Spleen (tissue), 11 donors: ENCODE data around the gene FOXE3. TPM values are rescaled to one million over a fixed set of nuclear protein-coding genes. Genes with fewer than 3 reads are reported as not detected.

Experiments
- DNase-seq: peaks from one replicate; pipeline ENCODE4 v3.0.0-alpha.2; 2020
- H3K27ac ChIP-seq, 8 donors: fragments of 200-600 bp; sonication (generic) in 7 of 8; 1 replicate in 4 of 8; 2 replicates in 4 of 8; pipeline versions ENCODE4 v1.5.0 to v1.8.0; 2016 to 2021; ENCODE audit warnings: inconsistent platforms in 4 of 8, mild to moderate bottlenecking in 4 of 8, moderate library complexity in 1 of 8
- H3K27me3 ChIP-seq, 7 donors: fragments of 200-600 bp; sonication (generic) in 6 of 7; replicated peaks in 1 of 7; 1 replicate in 4 of 7; 2 replicates in 3 of 7; pipeline versions ENCODE4 v1.5.0 to v1.8.0; 2016 to 2021; ENCODE audit warnings: inconsistent platforms in 3 of 7, mild to moderate bottlenecking in 1 of 7
- H3K36me3 ChIP-seq, 6 donors: fragments of 200-600 bp; sonication (generic) in 5 of 6; 1 replicate in 4 of 6; 2 replicates in 2 of 6; pipeline versions ENCODE4 v1.5.0 to v1.8.0; 2016 to 2021; ENCODE audit warnings: inconsistent platforms in 2 of 6
- H3K4me1 ChIP-seq, 6 donors: fragments of 200-600 bp; sonication (generic) in 5 of 6; 1 replicate in 3 of 6; 2 replicates in 3 of 6; pipeline versions ENCODE4 v1.5.0 to v1.8.0; 2016 to 2021; ENCODE audit warnings: inconsistent platforms in 3 of 6
- H3K4me3 ChIP-seq, 8 donors: fragments of 200-600 bp; sonication (generic) in 7 of 8; 1 replicate in 4 of 8; 2 replicates in 4 of 8; pipeline versions ENCODE4 v1.5.0 to v1.8.0; 2016 to 2021; ENCODE audit warnings: inconsistent platforms in 4 of 8, mild to moderate bottlenecking in 4 of 8, moderate library complexity in 2 of 8
- H3K9me3 ChIP-seq, 8 donors: fragments of 200-600 bp; sonication (generic) in 7 of 8; 1 replicate in 4 of 8; 2 replicates in 4 of 8; pipeline versions ENCODE4 v1.5.0 to v1.8.0; 2016 to 2021; ENCODE audit warnings: inconsistent platforms in 4 of 8
- CTCF ChIP-seq, 11 experiments: fragments of 200-600 bp in 7 of 11; fragments of 450-650 bp in 4 of 11; sonication (generic) in 4 of 11; IDR thresholded peaks in 8 of 11; conservative IDR thresholded peaks in 3 of 11; 1 replicate in 7 of 11; 2 replicates in 4 of 11; pipeline versions ENCODE4 v1.4.0 to v1.8.0; 2016 to 2021; ENCODE audit warnings: antibody characterized with exemption in 11 of 11, inconsistent platforms in 4 of 11, mild to moderate bottlenecking in 1 of 11
- POLR2A ChIP-seq, 3 donors: fragments of 450-650 bp; IDR thresholded peaks; one replicate each; pipeline ENCODE4 v1.5.1; 2017; ENCODE audit warnings: antibody characterized with exemption in 3 of 3, mild to moderate bottlenecking in 1 of 3
- POLR2AphosphoS5 ChIP-seq, 3 donors: sonication (generic); formaldehyde crosslinking; IDR thresholded peaks; one replicate each; pipeline ENCODE4 v1.5.1; 2017; ENCODE audit warnings: antibody characterized with exemption in 3 of 3
- WGBS, 5 donors: extraction: QIAGEN DNeasy Blood & Tissue Kit in 3 of 5; methylation state at CpG; one replicate each; pipeline versions ENCODE4 v1.1.5 to v1.1.7; 2013 to 2018; 5-methylcytosine and 5-hydroxymethylcytosine counted together
- intact Hi-C: fragments of 100-400 bp; cut with DNase I; formaldehyde crosslinking; loops from one replicate; pipeline ENCODE4 v1.15.0; 2023; ENCODE audit warnings: low total_unique reads
- polyA plus RNA-seq, 3 donors: library from polyadenylated mRNA; stranded (reverse); fragments of 200-250 nt; gene quantifications; one replicate each; pipeline ENCODE4 v1.2.1, GENCODE V29; 2013
- total RNA-seq, 7 donors: library from RNA; depleted of rRNA in 3 of 7; stranded (reverse); fragments of >200 nt in 3 of 7; fragmentation: NEBNext Ultra II Directional in 4 of 7; extraction: Animal tissue kit (Norgen Biotek cat#: 25700) in 4 of 7; gene quantifications; one replicate each; pipeline versions ENCODE4 v1.1.0 to v1.2.1, GENCODE V29; 2016 to 2021
- donor health status: healthy with polysubstance abuse.
- donor health status: DM: no; HTN: no; CAD: no; lungs with moderate emphysema.
- donor health status: DM: no; HTN: no; CAD: no.
- donor health status: Bipolar disorder and iron deficiency.
- donor health status: healthy.
- donor health status: DM: no; HTN: no; CAD: no.
- donor health status: DM: yes; HTN: yes; CAD: no.

FOXE3 gene
- total and polyA plus RNA-seq, 10 donors, result not detected

GRCh38 chr1:47396671-47397196, 19.4 kb upstream of the FOXE3 start:
- Histone ChIP-seq H3K27ac (no peak overlapping the region), H3K9me3 (no peaks in the 10 kb centered on the region), H3K27me3 (peaks cover 0 to 54% (median 0%) of the 10 kb centered on the region in 7 donors), H3K4me3 (no peak overlapping the region), H3K36me3 (no peaks in the 10 kb centered on the region), H3K4me1 (no peaks in the 10 kb centered on the region)
- DNase-seq, result no peak
- TF ChIP-seq CTCF (IDR thresholded peaks at IDR 0.05 in 8 of 11, conservative IDR thresholded peaks at IDR 0.05 in 3 of 11) (no peak), POLR2A (IDR thresholded peaks at IDR 0.05) (no peak), POLR2AphosphoS5 (IDR thresholded peaks at IDR 0.05) (no peak)
- WGBS, 5 donors, result 86 to 96% (median 94%) methylated on average over 6 of the region's 6 CpGs
- intact Hi-C loops, result no loop called here

GRCh38 chr1:47399138-47399845, 16.8 kb upstream of the FOXE3 start:
- H3K27me3 ChIP-seq, result peaks cover 0 to 58% (median 0%) of the 10 kb centered on the region in 7 donors
- H3K27ac ChIP-seq, result no peak overlapping the region
- H3K9me3 ChIP-seq, result no peaks in the 10 kb centered on the region
- H3K4me3 ChIP-seq, result no peak overlapping the region
- H3K36me3 ChIP-seq, result no peaks in the 10 kb centered on the region
- DNase-seq, result no peak
- WGBS, 5 donors, result 67 to 80% (median 73%) methylated on average over 4 of the region's 4 CpGs
- no peaks in the 10 kb centered on the region for H3K4me1 ChIP-seq
- TF ChIP-seq CTCF (IDR thresholded peaks at IDR 0.05 in 8 of 11, conservative IDR thresholded peaks at IDR 0.05 in 3 of 11), result no peak
- no peak for TF ChIP-seq POLR2A (IDR thresholded peaks at IDR 0.05)
- TF ChIP-seq POLR2AphosphoS5 (IDR thresholded peaks at IDR 0.05), result no peak
- intact Hi-C loops, result no loop called here

- no peak for TF ChIP-seq POLR2AphosphoS5 (IDR thresholded peaks at IDR 0.05)
- H3K9me3 ChIP-seq, result no peaks in the 10 kb centered on the region
- peaks cover 0 to 56% (median 0%) of the 10 kb centered on the region in 7 donors for H3K27me3 ChIP-seq
- intact Hi-C loops, result no loop called here
- H3K4me1 ChIP-seq, result no peaks in the 10 kb centered on the region
- WGBS, 5 donors, result 87 to 97% (median 95%) methylated on average over 4 of the region's 4 CpGs
- no peak overlapping the region for H3K4me3 ChIP-seq
- no peak for DNase-seq
- no peak overlapping the region for H3K27ac ChIP-seq
- H3K36me3 ChIP-seq, result no peaks in the 10 kb centered on the region
These were observed 16.3 kb upstream of the FOXE3 start for GRCh38 chr1:47399846-47400155.

GRCh38 chr1:47401761-47402160, 14.3 kb upstream of the FOXE3 start:
- no peaks in the 10 kb centered on the region for H3K36me3 ChIP-seq
- H3K4me1 ChIP-seq, result no peaks in the 10 kb centered on the region
- no peak for DNase-seq
- TF ChIP-seq CTCF (IDR thresholded peaks at IDR 0.05 in 8 of 11, conservative IDR thresholded peaks at IDR 0.05 in 3 of 11) (no peak), POLR2A (IDR thresholded peaks at IDR 0.05) (no peak), POLR2AphosphoS5 (IDR thresholded peaks at IDR 0.05) (no peak)
- intact Hi-C loops, result no loop called here
- no peaks in the 10 kb centered on the region for H3K9me3 ChIP-seq
- 86 to 88% (median 87%) methylated on average over 4 of the region's 4 CpGs for WGBS, 5 donors
- peaks cover 0 to 44% (median 0%) of the 10 kb centered on the region in 7 donors for H3K27me3 ChIP-seq
- H3K27ac ChIP-seq, result no peak overlapping the region
- no peak overlapping the region for H3K4me3 ChIP-seq
